Measurements from ENCODE around the gene MICA. TPM values are rescaled to one million over a fixed set of nuclear protein-coding genes. Genes with fewer than 3 reads are reported as not detected.
A peak's percentile ranks its signal among the peaks of the same experiment; 100 is the strongest.
"Not testable (repeated sequence)": the region's sequence is repeated elsewhere in the genome, so short reads cannot be mapped to it uniquely, and the experiment has no call there.

The MICA gene
- total and polyA plus RNA-seq, 5 donors from 2014 or later = 6.4 to 15.9 (median 7.7) TPM

- no peaks in the 10 kb centered on the region for H3K27me3 ChIP-seq (ENCODE audit: control insufficient read depth, insufficient read depth, low read length)
- peaks cover 68% of the 10 kb centered on the region for H3K4me1 ChIP-seq (ENCODE audit: control insufficient read depth, insufficient read depth, low read length, poor library complexity, severe bottlenecking)
- DNase-seq = peak; percentile 22 to 38 (median 34)
- ATAC-seq (ENCODE audit: low read depth in 2 of 2) = peak; percentile 26 to 28
- Mint-ChIP-seq H3K9me3 (no peaks in the 10 kb centered on the region), H3K27ac (peak overlapping the region; percentile 75 to 93 (median 91)), H3K36me3 (no peaks in the 10 kb centered on the region), H3K27me3 (no peaks in the 10 kb centered on the region), H3K4me3 (peak overlapping the region; percentile 91 to 98 (median 96)), H3K4me1 (peaks cover 35 to 89% (median 59%) of the 10 kb centered on the region in 4 donors)
- peak overlapping the region; percentile 84 for H3K27ac ChIP-seq (ENCODE audit: insufficient read depth, low read length, poor library complexity, severe bottlenecking)
- peak overlapping the region; percentile 90 for H3K4me3 ChIP-seq (ENCODE audit: low read depth, low read length)
- no peaks in the 10 kb centered on the region for H3K9me3 ChIP-seq (ENCODE audit: control insufficient read depth in 2 of 2, low read length in 2 of 2)
- H3K36me3 ChIP-seq (ENCODE audit: control insufficient read depth, insufficient read depth, low read length) = no peaks in the 10 kb centered on the region
Observed at GRCh38 chr6:31402324-31403282, 792 bp upstream of the MICA start.

- H3K27me3 Mint-ChIP-seq; DNase-seq; ATAC-seq (ENCODE audit: low read depth in 2 of 2); H3K9me3 Mint-ChIP-seq; H3K27me3 ChIP-seq (ENCODE audit: control insufficient read depth, insufficient read depth, low read length); H3K36me3 ChIP-seq (ENCODE audit: control insufficient read depth, insufficient read depth, low read length); H3K36me3 Mint-ChIP-seq; H3K9me3 ChIP-seq (ENCODE audit: control insufficient read depth in 2 of 2, low read length in 2 of 2): not testable (repeated sequence)
- H3K27ac ChIP-seq (ENCODE audit: insufficient read depth, low read length, poor library complexity, severe bottlenecking) = peak overlapping the region; percentile 84
- peaks cover 60% of the 10 kb centered on the region for H3K4me1 ChIP-seq (ENCODE audit: control insufficient read depth, insufficient read depth, low read length, poor library complexity, severe bottlenecking)
- H3K4me3 ChIP-seq (ENCODE audit: low read depth, low read length) = peak overlapping the region; percentile 90
- Mint-ChIP-seq H3K4me1 (peaks cover 40 to 86% (median 63%) of the 10 kb centered on the region in 4 donors), H3K4me3 (peak overlapping the region; percentile 91 to 98 (median 96)), H3K27ac (peak overlapping the region in 2 of 3 donors; percentile 91 to 93)
Observed at GRCh38 chr6:31404061-31404364, 618 bp downstream of the MICA start.

- Mint-ChIP-seq H3K27ac (peak overlapping the region; percentile 8 to 36 (median 21)), H3K27me3 (no peaks in the 10 kb centered on the region), H3K36me3 (peaks cover 10% of the 10 kb centered on the region)
Observed at GRCh38 chr6:31405996-31406395, 2.6 kb downstream of the MICA start.

GRCh38 chr6:31407699-31408098 lies 4.3 kb downstream of the MICA start:
- H3K36me3 Mint-ChIP-seq = peaks cover 10% of the 10 kb centered on the region
- no peak overlapping the region for H3K4me3 ChIP-seq (ENCODE audit: low read depth, low read length)
- no peaks in the 10 kb centered on the region for H3K9me3 ChIP-seq (ENCODE audit: control insufficient read depth in 2 of 2, low read length in 2 of 2)
- H3K27ac ChIP-seq (ENCODE audit: insufficient read depth, low read length, poor library complexity, severe bottlenecking) = no peak overlapping the region
- peak overlapping the region in 2 of 3 donors; percentile 45 to 66 for H3K27ac Mint-ChIP-seq
- H3K36me3 ChIP-seq (ENCODE audit: control insufficient read depth, insufficient read depth, low read length) = peaks cover 25% of the 10 kb centered on the region
- DNase-seq = no peak
- peaks cover 34% of the 10 kb centered on the region for H3K4me1 ChIP-seq (ENCODE audit: control insufficient read depth, insufficient read depth, low read length, poor library complexity, severe bottlenecking)
- no peaks in the 10 kb centered on the region for H3K27me3 Mint-ChIP-seq
- no peak for ATAC-seq (ENCODE audit: low read depth in 2 of 2)
- peak overlapping the region in 2 of 4 donors; percentile 56 to 86 for H3K4me3 Mint-ChIP-seq
- H3K9me3 Mint-ChIP-seq = no peaks in the 10 kb centered on the region
- no peaks in the 10 kb centered on the region for H3K27me3 ChIP-seq (ENCODE audit: control insufficient read depth, insufficient read depth, low read length)
- peaks cover 26 to 72% (median 50%) of the 10 kb centered on the region in 4 donors for H3K4me1 Mint-ChIP-seq

More at GRCh38 chr6:31405996-31406395, 2.6 kb downstream of the MICA start:
- ATAC-seq (ENCODE audit: low read depth in 2 of 2) = no peak
- Histone ChIP-seq H3K36me3 (ENCODE audit: control insufficient read depth, insufficient read depth, low read length) (peaks cover 8% of the 10 kb centered on the region), H3K9me3 (ENCODE audit: control insufficient read depth in 2 of 2, low read length in 2 of 2) (no peaks in the 10 kb centered on the region), H3K4me3 (ENCODE audit: low read depth, low read length) (peak overlapping the region; percentile 15), H3K27ac (ENCODE audit: insufficient read depth, low read length, poor library complexity, severe bottlenecking) (no peak overlapping the region), H3K4me1 (ENCODE audit: control insufficient read depth, insufficient read depth, low read length, poor library complexity, severe bottlenecking) (peaks cover 51% of the 10 kb centered on the region), H3K27me3 (ENCODE audit: control insufficient read depth, insufficient read depth, low read length) (no peaks in the 10 kb centered on the region)
- DNase-seq = no peak
- peaks cover 35 to 89% (median 66%) of the 10 kb centered on the region in 4 donors for H3K4me1 Mint-ChIP-seq
- no peaks in the 10 kb centered on the region for H3K9me3 Mint-ChIP-seq
- peak overlapping the region; percentile 26 to 86 (median 72) for H3K4me3 Mint-ChIP-seq

- DNase-seq (no peak), ATAC-seq (ENCODE audit: low read depth in 2 of 2) (no peak)
- Histone ChIP-seq H3K27ac (ENCODE audit: insufficient read depth, low read length, poor library complexity, severe bottlenecking) (no peak overlapping the region), H3K4me1 (ENCODE audit: control insufficient read depth, insufficient read depth, low read length, poor library complexity, severe bottlenecking) (no peaks in the 10 kb centered on the region), H3K4me3 (ENCODE audit: low read depth, low read length) (no peak overlapping the region), H3K9me3 (ENCODE audit: control insufficient read depth in 2 of 2, low read length in 2 of 2) (no peaks in the 10 kb centered on the region), H3K36me3 (ENCODE audit: control insufficient read depth, insufficient read depth, low read length) (peaks cover 61% of the 10 kb centered on the region), H3K27me3 (ENCODE audit: control insufficient read depth, insufficient read depth, low read length) (no peaks in the 10 kb centered on the region)
- Mint-ChIP-seq H3K4me1 (peaks cover 10 to 32% (median 27%) of the 10 kb centered on the region in 4 donors), H3K4me3 (no peak overlapping the region), H3K36me3 (peaks cover 22% of the 10 kb centered on the region), H3K9me3 (peaks cover 0 to 4% (median 0%) of the 10 kb centered on the region in 7 donors), H3K27me3 (no peaks in the 10 kb centered on the region), H3K27ac (peak overlapping the region in 1 of 3 donors; percentile 60)
Observed at GRCh38 chr6:31412506-31412905, 9.1 kb downstream of the MICA start.

- Mint-ChIP-seq H3K36me3 (peaks cover 22% of the 10 kb centered on the region), H3K4me1 (peaks cover 4 to 16% (median 14%) of the 10 kb centered on the region in 4 donors), H3K27ac (peak overlapping the region in 1 of 3 donors; percentile 76)
- not testable (repeated sequence) for H3K4me3 ChIP-seq (ENCODE audit: low read depth, low read length); DNase-seq; H3K9me3 Mint-ChIP-seq; H3K4me3 Mint-ChIP-seq; H3K27ac ChIP-seq (ENCODE audit: insufficient read depth, low read length, poor library complexity, severe bottlenecking); H3K27me3 ChIP-seq (ENCODE audit: control insufficient read depth, insufficient read depth, low read length); ATAC-seq (ENCODE audit: low read depth in 2 of 2); H3K9me3 ChIP-seq (ENCODE audit: control insufficient read depth in 2 of 2, low read length in 2 of 2); H3K27me3 Mint-ChIP-seq; H3K4me1 ChIP-seq (ENCODE audit: control insufficient read depth, insufficient read depth, low read length, poor library complexity, severe bottlenecking)
- peaks cover 61% of the 10 kb centered on the region for H3K36me3 ChIP-seq (ENCODE audit: control insufficient read depth, insufficient read depth, low read length)
Observed at GRCh38 chr6:31414148-31414770, 10.9 kb downstream of the MICA start.

- Mint-ChIP-seq H3K27me3 (no peaks in the 10 kb centered on the region), H3K4me1 (peaks cover 8 to 12% (median 12%) of the 10 kb centered on the region in 4 donors), H3K36me3 (peaks cover 21% of the 10 kb centered on the region), H3K27ac (peak overlapping the region in 1 of 3 donors; percentile 76), H3K9me3 (peaks cover 0 to 4% (median 0%) of the 10 kb centered on the region in 7 donors), H3K4me3 (no peak overlapping the region)
- DNase-seq (no peak), ATAC-seq (ENCODE audit: low read depth in 2 of 2) (no peak)
- Histone ChIP-seq H3K36me3 (ENCODE audit: control insufficient read depth, insufficient read depth, low read length) (peaks cover 61% of the 10 kb centered on the region), H3K27ac (ENCODE audit: insufficient read depth, low read length, poor library complexity, severe bottlenecking) (no peak overlapping the region), H3K4me3 (ENCODE audit: low read depth, low read length) (no peak overlapping the region), H3K4me1 (ENCODE audit: control insufficient read depth, insufficient read depth, low read length, poor library complexity, severe bottlenecking) (no peaks in the 10 kb centered on the region), H3K9me3 (ENCODE audit: control insufficient read depth in 2 of 2, low read length in 2 of 2) (no peaks in the 10 kb centered on the region), H3K27me3 (ENCODE audit: control insufficient read depth, insufficient read depth, low read length) (no peaks in the 10 kb centered on the region)
Observed at GRCh38 chr6:31414771-31415265, 11.4 kb downstream of the MICA start.
